TTC549 (cell line): Measurements from ENCODE around the gene LY6G5C.

ENCODE experiments used
- FAIRE-seq: peaks from 2 replicates; lab custom pipeline; 2012; peaks lifted over from hg19 to GRCh38; lab: Jason Lieb, UNC

Gene LY6G5C, protein sequence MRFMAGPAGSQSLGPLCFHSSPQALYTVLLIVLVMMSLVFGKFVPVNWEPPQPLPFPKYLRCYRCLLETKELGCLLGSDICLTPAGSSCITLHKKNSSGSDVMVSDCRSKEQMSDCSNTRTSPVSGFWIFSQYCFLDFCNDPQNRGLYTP

DNA sequence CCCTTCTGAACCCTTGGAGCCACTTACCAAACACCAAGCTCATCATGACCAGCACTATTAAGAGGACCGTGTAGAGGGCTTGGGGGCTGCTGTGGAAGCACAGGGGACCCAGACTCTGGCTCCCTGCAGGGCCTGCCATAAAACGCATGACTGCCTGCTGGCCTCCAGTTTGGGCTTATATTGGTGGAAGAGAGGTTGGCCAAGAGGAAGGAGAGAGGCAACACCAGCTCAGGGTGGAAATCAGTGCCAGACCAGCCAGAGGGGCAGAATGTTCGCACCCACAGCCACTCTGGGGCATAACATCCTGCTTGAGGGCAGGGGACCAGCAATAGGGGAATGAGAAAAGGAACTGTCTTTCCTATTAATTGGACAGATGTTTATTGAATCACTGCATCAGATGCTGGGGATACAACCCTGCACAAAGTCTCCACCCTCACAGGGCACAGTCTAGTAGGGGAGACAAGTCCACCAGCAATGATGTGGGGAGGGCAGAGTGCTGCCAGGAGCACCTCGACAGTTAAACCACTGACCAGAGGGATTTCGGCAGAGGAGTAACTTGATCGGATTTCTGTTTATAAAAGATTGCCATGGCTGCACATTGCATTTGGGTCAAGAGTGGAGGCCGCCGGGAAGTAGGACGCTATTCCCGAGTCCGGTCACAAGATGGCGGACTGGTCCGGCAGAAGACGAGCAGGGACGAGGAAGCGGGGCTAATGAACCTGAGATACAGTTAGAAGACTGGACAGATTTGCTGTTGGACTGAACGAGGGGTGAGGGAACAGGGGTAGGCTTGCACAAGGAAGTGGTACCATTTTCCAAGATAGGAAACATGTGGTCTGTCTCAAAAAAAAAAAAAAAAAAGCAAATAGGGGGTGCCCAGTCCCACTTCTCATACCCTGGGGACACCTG is at the start of gene LY6G5C:
Gene LY6G5C (minus strand): TSS at position 842 of the 909 bp plus-strand sequence. CDS start 694 bp downstream, at position 148.
- no peak for FAIRE-seq

DNA sequence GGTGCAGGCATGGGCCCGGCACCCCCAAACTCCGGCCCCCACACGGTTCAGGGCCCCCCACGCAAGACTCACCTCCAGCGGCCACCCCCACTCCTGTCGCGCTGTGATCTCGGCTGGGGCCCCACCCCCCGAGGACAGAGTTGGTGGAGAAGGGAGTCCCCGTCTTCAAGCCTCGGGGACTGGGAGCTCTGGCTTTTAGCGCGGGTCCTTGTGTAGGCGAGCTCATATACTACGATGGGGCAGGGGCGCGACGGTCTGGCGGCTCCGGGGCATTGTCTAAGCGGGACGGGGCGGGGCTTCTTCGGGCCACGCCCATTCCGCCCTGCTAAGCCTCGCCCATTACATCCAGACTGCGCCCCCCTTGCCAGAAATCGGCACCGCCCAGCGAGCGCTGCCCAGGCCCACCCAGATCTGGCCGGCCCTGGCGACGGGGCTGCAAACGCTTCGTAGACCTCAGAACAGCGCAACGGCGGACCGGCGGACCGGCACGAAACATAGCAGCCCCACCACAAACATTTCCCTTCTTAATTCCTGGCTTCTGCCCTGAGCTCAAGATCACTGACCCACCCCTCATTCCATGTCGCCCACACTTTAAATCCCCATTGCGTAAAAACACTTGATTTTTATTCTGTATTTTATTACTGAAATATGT is 49.2 kb upstream of the LY6G5C start:
- no peak for FAIRE-seq

DNA sequence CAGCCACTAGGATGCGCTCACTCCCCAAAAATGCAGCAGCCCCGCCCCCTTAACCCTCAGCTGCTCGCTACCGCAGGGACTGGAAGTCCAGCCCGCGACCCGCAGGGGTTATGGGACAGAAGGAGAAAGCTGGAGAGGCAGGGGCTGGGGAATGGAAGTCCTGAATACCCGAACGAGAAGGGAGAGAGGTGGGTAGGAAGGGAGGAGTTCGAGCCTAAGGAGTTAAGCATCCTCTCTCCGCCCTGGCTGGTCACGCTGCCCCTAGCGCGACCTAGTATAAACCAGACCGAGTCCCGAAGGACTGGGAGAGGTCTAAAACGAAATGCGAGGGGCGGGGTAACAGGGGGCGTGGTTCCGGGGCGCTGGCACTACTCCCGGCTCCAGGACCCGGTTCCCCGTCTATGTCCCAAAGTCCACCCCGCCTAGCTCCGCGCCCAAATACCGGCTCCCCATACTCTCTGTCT is 48.7 kb upstream of the LY6G5C start:
- no peak for FAIRE-seq

DNA sequence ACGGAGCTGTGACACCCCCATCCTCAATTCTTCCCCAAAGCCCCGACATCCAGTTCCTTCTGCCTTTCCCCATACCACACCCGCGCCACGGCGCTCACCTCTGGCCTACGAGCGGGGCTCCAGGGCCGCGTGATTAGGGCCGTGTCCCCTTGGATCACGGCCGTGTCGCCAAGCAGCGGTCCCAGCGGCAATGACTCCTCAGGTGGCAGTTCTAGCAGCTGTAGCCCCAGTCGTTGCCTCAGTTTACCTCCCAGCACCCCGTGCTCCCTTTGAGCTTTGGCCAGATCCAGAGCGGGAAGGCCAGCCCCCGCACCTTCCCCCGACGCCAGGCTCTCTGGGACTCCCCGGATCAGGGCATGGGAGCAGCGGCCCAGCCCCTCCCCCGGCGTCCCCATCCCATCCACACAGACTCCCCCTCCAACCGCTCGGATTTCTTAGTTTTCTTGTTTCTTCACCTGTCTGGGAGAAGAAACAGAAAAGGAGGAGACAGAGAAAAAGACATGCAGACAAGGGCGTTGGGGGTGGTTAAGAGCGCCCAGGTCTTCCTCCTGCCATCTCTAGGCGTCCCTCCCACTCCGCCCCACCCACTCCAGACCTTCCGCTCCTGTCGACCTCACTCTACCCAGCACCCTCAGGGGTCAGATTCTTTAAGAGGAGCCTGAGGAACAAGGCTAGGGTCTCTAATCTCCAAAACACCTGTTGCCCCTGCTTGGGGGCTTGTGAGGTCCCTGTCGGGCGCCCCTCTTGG is 48.1 kb upstream of the LY6G5C start, which contains the start of gene DDAH2:
Gene DDAH2 (minus strand): TSS at position 533 of the 748 bp plus-strand sequence. CDS start 138 bp downstream, at position 395.
- FAIRE-seq, result no peak

DNA sequence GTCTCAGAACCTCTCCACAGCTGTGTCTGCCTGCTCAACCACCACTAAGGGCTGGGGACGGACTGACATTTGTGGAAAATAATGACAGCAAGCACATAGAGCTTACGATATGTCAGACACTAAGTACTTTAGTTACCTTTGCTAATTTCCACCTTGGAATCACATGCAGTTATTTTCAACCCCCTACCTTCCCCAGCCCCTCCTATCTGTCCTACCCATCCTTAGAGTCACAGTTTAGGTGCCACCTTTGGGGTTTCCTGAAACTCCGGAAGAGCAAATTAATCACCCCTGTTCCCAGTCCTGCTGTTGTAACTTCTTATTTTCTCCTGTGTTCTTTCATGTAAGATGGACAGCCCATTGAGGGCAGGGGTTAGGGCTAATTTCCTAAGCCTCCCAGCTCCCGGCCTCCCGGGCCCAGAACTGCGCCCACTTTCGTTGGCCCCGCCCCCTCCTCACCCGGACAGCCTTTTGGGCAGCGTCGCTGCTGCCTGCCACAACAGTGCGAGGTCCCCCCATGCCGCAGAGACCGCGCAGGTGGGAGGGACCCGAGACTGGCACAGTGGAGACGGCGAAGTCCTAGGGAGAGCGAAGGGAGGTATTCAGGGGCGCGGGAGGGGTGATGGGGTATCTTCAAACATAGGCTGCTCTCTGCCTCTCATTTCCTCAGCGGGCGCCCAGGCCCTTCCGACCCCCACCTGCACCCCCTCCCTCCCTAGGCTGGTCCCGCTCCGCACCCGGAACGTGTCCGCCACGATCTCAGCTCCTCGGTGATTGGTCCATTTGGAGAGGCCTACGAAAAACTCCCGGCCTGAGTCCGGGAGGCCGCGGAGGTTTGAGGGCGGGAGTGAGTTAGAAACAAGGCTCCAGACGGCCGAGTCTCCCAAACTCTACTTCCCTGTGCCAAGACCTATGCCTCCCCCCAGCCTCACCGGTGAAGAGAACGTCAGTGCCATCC is 47.1 kb upstream of the LY6G5C start:
- FAIRE-seq, result no peak

DNA sequence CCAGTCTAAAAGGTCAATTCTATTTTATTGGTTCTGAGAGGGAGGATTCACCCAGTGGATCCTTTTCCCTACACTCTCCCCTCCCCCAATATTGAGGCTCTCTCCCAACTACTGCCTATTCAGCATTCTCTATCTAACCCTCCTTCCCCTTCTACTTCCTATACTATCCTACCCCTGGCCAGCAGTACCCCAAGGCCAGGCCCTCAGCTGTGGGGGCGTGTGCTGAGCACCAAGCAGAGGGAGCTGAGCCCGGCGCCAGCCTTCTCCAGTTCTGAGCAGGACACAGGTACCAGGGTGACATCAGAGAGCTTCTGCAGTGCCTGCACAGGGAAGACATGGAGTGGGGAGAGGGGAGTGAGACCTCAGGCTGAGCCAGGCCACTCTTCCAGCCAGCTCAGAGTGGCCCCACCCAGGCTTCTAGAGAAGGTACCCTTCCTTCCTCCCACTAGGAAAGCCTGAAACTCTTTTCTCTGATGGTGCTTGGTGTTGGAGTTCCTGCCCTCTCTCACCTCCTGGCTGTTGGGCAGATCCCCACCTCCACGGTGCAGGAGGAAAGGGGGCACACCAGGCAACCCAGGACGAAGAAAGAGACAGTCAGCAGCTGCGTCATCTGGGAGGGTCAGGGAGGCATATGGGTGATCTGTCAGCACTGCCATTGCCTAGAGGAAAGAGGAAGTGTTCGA is 46.3 kb upstream of the LY6G5C start:
- FAIRE-seq, result no peak

DNA sequence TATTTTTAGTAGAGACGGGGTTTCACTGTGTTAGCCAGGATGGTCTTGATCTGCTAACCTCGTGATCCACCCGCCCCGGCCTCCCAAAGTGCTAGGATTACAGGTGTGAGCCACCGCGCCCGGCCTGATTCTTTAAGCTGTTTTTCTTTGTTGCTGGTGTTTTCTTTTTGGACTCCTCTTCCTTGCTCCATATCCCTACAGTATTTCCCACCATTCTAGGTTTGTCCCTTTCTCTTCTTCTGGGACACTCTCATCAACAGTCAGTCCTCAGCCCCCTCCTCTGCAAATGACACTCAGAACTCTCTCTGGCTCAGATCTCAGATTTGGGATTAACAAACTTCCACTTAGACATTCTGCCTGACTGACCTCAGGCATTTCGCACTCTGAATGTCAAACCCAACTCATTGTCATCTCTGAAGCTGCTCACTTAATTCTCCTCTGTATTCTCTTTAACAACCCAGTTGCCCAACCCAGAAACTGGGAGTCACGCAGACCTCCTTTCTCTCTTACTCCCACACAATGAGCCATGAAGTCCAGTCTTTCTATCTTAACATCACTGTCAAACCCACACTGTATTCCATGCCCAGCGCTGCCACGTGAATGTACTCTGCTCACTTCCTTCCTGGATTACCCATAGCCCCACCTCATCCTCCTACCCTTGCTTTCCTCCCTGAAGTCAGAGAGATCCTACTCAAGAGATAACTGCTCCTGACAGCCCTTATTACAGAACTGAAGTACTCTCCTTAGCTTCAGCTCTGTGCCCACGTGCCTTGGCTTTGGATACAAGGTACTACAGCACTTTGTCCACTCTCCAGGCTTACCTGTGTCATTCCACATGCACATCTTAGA is 44.9 kb upstream of the LY6G5C start:
- FAIRE-seq, result no peak

DNA sequence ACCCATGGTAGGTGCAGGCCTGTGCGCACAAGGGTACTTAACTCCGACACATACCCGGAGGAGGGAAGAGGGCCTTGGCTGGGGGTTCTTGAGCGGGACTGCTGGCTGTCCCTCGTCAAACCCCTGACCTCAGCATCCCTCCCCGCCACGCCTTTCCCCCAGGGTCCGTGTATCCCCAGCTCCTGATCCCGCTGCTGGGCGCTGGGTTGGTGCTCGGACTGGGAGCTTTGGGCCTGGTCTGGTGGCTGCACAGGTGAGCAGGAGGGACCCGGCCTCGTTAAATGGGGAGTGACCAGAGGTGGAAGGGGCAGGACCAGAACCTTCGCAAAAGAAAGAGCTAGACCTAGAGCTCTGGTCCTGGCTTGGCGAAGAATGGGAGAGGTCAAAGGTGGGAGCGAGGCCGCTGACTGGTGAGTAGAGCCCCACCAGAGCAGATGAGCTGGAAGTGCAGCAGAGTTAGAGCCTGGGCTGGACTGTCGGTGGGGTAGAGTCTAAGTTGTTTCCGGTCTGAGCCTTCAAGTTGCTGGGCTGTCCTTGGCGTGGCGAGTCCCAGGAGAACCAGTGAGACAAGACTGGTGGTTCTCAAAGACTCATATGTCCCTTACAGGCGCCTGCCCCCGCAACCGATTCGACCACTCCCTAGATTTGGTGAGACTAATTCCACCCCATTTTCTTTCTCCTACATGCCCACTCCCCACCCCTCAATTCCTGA is 43.3 kb upstream of the LY6G5C start:
- no peak for FAIRE-seq

DNA sequence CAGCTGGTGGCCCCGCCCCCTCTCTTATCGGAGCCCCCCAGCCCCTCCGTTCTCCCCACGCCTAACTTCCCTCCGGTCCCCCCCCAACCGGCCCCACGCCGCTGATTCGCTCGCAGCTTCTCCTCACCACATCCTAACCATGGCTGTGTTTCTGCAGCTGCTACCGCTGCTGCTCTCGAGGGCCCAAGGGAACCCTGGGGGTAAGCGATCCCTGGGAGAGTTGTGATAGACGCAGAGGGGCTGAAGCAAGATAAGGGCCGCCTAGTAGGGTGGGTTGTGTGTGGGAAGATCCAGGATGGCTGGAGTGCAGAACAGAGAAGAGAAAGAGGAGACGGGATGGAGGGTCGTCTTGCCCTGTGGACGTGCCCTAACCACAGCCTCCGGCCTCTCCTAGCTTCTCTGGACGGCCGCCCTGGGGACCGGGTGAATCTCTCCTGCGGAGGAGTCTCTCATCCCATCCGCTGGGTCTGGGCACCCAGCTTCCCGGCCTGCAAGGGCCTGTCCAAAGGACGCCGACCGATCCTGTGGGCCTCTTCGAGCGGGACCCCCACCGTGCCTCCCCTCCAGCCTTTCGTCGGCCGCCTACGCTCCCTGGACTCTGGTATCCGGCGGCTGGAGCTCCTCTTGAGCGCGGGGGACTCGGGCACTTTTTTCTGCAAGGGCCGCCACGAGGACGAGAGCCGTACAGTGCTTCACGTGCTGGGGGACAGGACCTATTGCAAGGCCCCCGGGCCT is 42.5 kb upstream of the LY6G5C start, which contains the start of gene MPIG6B:
Gene MPIG6B (plus strand): TSS at position 129 of the 735 bp plus-strand sequence. CDS start 11 bp downstream, at position 140.
- no peak for FAIRE-seq

DNA sequence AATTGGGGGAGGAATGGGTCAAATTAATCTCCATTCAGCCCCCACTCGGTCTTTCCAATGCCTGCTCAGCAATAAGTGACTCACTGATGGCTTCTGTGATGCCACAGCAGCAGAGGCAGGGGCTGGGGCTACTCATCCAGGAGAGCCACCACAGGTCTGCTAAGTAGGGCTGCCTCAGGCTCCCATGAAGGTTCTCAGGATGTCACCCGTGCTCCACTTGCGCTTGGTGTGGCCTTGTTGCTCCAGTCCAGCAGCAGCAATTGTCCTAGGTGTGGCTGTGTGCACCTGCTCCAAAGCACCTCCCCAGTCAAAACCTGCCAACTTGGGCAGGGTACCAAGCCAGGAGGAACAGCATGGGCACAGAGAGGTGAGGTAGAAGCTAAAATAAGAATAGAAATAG is 41.3 kb upstream of the LY6G5C start:
- FAIRE-seq, result no peak

DNA sequence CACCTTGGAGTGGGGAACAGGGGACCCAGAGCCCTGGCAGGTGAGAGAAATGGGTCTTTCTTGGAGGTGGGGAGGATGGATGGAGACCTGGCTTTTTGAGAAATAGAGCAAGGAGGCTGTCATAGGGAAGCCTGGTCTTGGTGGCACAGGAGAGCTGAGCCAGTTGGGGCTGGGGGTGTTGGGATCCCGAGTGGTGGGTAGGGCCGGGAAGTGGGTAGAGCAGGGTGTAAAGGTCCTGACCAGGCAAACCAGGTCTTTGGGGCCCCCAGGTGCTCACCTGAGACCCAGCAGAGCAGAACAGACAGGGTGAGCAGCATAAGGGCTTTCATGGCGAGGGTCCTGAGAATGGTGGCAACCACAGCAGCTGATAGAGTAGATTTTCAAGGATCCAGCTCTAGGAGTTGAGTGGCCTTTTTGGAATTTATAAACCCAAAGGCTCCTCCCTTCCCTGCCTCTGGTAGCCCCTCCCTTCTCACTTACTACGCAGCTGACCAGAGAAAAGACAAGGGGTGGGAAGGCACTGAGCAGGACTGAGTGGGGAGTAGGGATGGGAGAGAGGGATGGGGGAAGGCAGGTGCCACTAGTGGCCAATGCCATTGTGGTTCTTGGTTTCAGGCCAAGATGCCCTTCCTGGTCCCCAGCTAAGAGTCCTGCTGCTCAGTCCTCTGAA is 40.6 kb upstream of the LY6G5C start, which contains the start of gene LY6G6C:
Gene LY6G6C (minus strand): TSS at position 396 of the 670 bp plus-strand sequence. CDS start 67 bp downstream, at position 329.
- FAIRE-seq, result no peak

DNA sequence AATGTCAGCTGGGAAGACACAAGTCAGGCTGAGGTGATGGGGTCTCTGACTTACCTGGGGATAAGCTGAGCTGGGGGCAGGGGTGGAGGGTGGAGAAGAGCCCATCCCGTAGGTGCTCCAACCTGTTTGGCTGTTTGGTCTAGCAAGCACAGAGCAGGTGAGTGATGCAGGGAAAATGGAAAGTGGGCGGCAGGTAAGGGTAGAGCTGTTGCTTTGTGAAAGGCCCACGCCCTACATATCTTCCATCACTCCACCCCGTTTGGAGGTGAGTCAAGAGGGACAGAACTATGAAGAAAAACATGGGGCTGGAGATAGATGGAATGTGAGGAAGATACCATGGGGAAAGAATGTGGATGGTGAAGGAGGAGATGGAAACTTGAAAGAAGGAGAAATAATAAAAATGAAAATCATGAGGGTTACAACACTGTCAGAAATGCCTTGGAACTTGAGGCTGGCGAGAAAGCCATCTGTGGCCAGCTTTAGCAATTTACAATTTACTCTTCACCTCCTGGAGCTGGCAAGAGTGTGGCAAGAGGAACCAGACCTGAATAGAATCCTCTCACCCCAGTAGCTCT is 39.4 kb upstream of the LY6G5C start:
- FAIRE-seq, result no peak

DNA sequence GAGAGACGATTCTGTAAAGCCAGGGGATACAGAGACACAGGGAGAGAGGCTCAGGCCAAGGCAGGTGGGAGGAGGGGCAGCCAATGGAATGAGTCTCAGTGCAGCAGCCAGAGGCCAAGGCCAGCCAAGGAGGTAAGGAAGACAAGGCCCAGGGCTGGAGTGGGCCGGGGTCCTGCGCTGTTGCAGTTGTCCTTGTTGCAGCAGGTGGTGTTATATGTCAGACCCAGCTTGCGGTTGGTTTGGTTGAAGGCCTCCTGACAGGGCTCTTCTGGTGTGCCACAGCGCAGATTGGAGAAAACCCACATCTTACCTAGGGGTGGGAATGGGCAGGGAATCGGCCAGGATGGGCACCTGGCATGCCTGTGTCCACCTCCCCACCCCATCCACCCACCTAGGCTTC is 38.1 kb upstream of the LY6G5C start:
- no peak for FAIRE-seq

DNA sequence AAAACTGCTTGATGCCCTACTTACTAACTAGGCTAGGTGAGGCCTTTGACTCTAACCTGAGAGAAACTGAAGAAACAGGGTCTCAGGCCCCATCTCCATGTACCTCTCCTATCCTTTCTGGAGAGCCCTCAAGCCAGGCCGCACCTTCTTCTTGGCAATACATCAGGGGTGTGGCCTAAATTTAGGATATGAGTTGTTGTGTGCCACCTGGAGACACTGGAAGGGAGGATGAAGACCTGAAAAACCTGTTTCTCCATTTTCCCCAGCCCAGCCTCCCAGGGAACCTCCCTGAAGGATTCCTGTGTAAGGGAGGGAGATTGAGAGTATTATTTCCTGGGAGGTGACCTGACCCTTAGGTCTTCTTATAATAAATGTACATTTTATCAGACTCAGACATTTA is 37.4 kb upstream of the LY6G5C start:
- no peak for FAIRE-seq

DNA sequence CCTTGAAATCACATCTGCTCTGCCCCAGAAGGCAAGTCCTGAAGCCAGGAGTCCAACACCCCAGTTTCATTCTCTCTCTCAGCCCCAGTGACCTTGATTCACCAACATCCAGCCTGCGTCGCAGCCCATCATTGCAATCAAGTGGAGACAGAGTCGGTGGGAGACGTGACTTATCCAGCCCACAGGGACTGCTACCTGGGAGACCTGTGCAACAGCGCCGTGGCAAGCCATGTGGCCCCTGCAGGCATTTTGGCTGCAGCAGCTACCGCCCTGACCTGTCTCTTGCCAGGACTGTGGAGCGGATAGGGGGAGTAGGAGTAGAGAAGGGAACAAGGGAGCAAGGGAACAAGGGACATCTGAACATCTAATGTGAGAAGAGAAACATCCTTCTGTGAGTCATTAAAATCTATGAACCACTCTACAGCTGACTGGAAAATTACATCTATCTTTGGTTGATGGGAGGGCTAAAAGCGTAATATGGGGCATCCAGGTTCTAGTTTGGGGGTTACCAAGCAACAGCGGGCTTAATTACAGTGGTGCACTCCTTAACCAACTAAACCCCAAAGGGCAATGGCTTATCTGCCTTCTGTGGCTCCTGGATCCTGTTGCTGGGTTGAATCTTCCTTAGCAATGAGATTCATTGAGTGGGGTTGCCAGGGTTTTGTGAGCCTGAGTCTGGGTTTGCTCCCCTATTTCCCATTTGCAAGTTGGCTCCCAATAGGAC is 36.8 kb upstream of the LY6G5C start:
- FAIRE-seq, result no peak
